Neural crest cell (in vitro differentiated cells): ENCODE results near the gene SIGMAR1. TPM values are rescaled to one million over a fixed set of nuclear protein-coding genes. Genes with fewer than 3 reads are reported as not detected.

Experiments used
- DNase-seq: peaks from one replicate; pipeline ENCODE4 v3.0.0; 2021; ENCODE audit warnings: low read depth, mixed read lengths, low spot score
- H3K27ac Mint-ChIP-seq: one replicate; pipeline ENCODE4 v1.8.0; 2021; ENCODE audit warnings: mild to moderate bottlenecking, mixed read lengths; ENCODE audit not compliant: unreplicated experiment
- H3K27me3 Mint-ChIP-seq: 2 replicates; pipeline ENCODE4 v1.8.0; 2021; ENCODE audit warnings: low read depth, mild to moderate bottlenecking, mixed read lengths
- H3K36me3 Mint-ChIP-seq: 2 replicates; pipeline ENCODE4 v1.8.0; 2021; ENCODE audit warnings: low read depth, mild to moderate bottlenecking, mixed read lengths
- H3K4me1 Mint-ChIP-seq: 2 replicates; pipeline ENCODE4 v1.8.0; 2021; ENCODE audit warnings: mixed read lengths
- H3K4me3 Mint-ChIP-seq: one replicate; pipeline ENCODE4 v1.8.0; 2021; ENCODE audit warnings: mild to moderate bottlenecking, mixed read lengths
- H3K9me3 Mint-ChIP-seq: 2 replicates; pipeline ENCODE4 v1.8.0; 2021; ENCODE audit warnings: mixed read lengths
- CTCF ChIP-seq: fragments of 200-600 bp; sonication (generic); conservative IDR thresholded peaks from 2 replicates; pipeline ENCODE4 v1.5.0; 2021; ENCODE audit warnings: antibody characterized with exemption, mild to moderate bottlenecking
- total RNA-seq: library from RNA; stranded (reverse); gene quantifications from 2 replicates; pipeline ENCODE4 v1.2.1, GENCODE V29; 2021

Gene SIGMAR1
- total RNA-seq, 1 donor from 2014 or later: 107 TPM

GRCh38 chr9:34585946-34586669, 51.5 kb downstream of the SIGMAR1 start:
- Mint-ChIP-seq H3K27me3 (peaks cover 28% of the 10 kb centered on the region), H3K4me1 (peaks cover 76% of the 10 kb centered on the region), H3K36me3 (no peaks in the 10 kb centered on the region), H3K9me3 (no peaks in the 10 kb centered on the region), H3K27ac (no peak overlapping the region), H3K4me3 (peak overlapping the region; percentile 91)
- no peak for TF ChIP-seq CTCF
- no peak for DNase-seq

GRCh38 chr9:34584970-34585369, 52.6 kb downstream of the SIGMAR1 start:
- Mint-ChIP-seq H3K36me3 (no peaks in the 10 kb centered on the region), H3K27ac (peak overlapping the region; percentile 2), H3K9me3 (no peaks in the 10 kb centered on the region), H3K4me1 (peaks cover 87% of the 10 kb centered on the region), H3K27me3 (peaks cover 17% of the 10 kb centered on the region), H3K4me3 (no peak overlapping the region)
- no peak for TF ChIP-seq CTCF
- no peak for DNase-seq

Other genes with a start within 250 kb of the SIGMAR1 start
- gene FAM219A, start 179.2 kb downstream of the SIGMAR1 start, total RNA-seq: 20.6 and 20.9 TPM in 2 replicates
- gene DNAI1, start 179.0 kb downstream of the SIGMAR1 start, total RNA-seq: 1.5 and 1.9 TPM in 2 replicates
- 12.0 and 13.2 TPM in 2 replicates for gene ENHO, start 114.8 kb downstream of the SIGMAR1 start, total RNA-seq
- gene CNTFR, start 48.1 kb downstream of the SIGMAR1 start, total RNA-seq: 112 and 115 TPM in 2 replicates
- gene RPP25L, start 25.7 kb downstream of the SIGMAR1 start, total RNA-seq: 22.7 and 23.8 TPM in 2 replicates
- 92.1 and 102 TPM in 2 replicates for gene DCTN3, start 17.3 kb downstream of the SIGMAR1 start, total RNA-seq
- 0.68 TPM in 1 of 2 replicates, not detected in the other for gene ARID3C, start 8.7 kb downstream of the SIGMAR1 start, total RNA-seq
- gene GALT, start 8.9 kb upstream of the SIGMAR1 start, total RNA-seq: 51.8 and 58.0 TPM in 2 replicates
- gene IL11RA, start 14.4 kb upstream of the SIGMAR1 start, total RNA-seq: 15.4 and 18.0 TPM in 2 replicates
- gene CCL27, start 24.9 kb upstream of the SIGMAR1 start, total RNA-seq: 0.86 TPM in 1 of 2 replicates, not detected in the other
- gene CCL19, start 53.5 kb upstream of the SIGMAR1 start, total RNA-seq: not detected in 2 replicates
- gene CCL21, start 72.3 kb upstream of the SIGMAR1 start, total RNA-seq: not detected in 2 replicates